Measurements from ENCODE around the gene FJX1. TPM values are rescaled to one million over a fixed set of nuclear protein-coding genes. Genes with fewer than 3 reads are reported as not detected.
A peak's percentile ranks its signal among the peaks of the same experiment; 100 is the strongest.

The FJX1 gene
- total RNA-seq, 1 donor from 2014 or later = 7.4 TPM

GRCh38 chr11:35587972-35588371, 30.3 kb upstream of the FJX1 start:
- H3K9me3 ChIP-seq = no peaks in the 10 kb centered on the region
- intact Hi-C loops (cut with DNase I) = loop anchor here (1.0 kb wide), 1 partner anchor 47 kb away; no protein-coding TSS in a partner anchor
- TF ChIP-seq CTCF (IDR thresholded peaks at IDR 0.05) (no peak), POLR2A (IDR thresholded peaks at IDR 0.05) (no peak)
- H3K36me3 ChIP-seq = no peaks in the 10 kb centered on the region
- DNase-seq (ENCODE audit: extremely low spot score in 2 of 2) = no peak
- no peak overlapping the region for H3K27ac ChIP-seq
- H3K4me3 ChIP-seq = no peak overlapping the region
- no peaks in the 10 kb centered on the region for H3K27me3 ChIP-seq
- no peaks in the 10 kb centered on the region for H3K4me1 ChIP-seq

- H3K27ac ChIP-seq = no peak overlapping the region
- intact Hi-C loops (cut with DNase I) = loop anchor here (1.0 kb wide), 1 partner anchor 47 kb away; no protein-coding TSS in a partner anchor
- no peak overlapping the region for H3K4me3 ChIP-seq
- no peaks in the 10 kb centered on the region for H3K27me3 ChIP-seq
- no peaks in the 10 kb centered on the region for H3K4me1 ChIP-seq
- DNase-seq (ENCODE audit: extremely low spot score in 2 of 2) = no peak
- no peaks in the 10 kb centered on the region for H3K36me3 ChIP-seq
- no peaks in the 10 kb centered on the region for H3K9me3 ChIP-seq
- TF ChIP-seq POLR2A (IDR thresholded peaks at IDR 0.05) (no peak), CTCF (IDR thresholded peaks at IDR 0.05) (no peak), POLR2AphosphoS5 (IDR thresholded peaks at IDR 0.05; ENCODE audit: insufficient read depth in 1 of 2, low read depth in 1 of 2) (no peak)
Measured at GRCh38 chr11:35588627-35589026, 29.6 kb upstream of the FJX1 start.

GRCh38 chr11:35589281-35589680, 29.0 kb upstream of the FJX1 start:
- no peaks in the 10 kb centered on the region for H3K9me3 ChIP-seq
- H3K4me3 ChIP-seq = no peak overlapping the region
- H3K4me1 ChIP-seq = no peaks in the 10 kb centered on the region
- intact Hi-C loops (cut with DNase I) = no loop called here
- H3K27ac ChIP-seq = no peak overlapping the region
- no peaks in the 10 kb centered on the region for H3K27me3 ChIP-seq
- no peak for DNase-seq (ENCODE audit: extremely low spot score in 2 of 2)
- no peaks in the 10 kb centered on the region for H3K36me3 ChIP-seq
- TF ChIP-seq POLR2AphosphoS5 (IDR thresholded peaks at IDR 0.05; ENCODE audit: insufficient read depth in 1 of 2, low read depth in 1 of 2) = no peak

GRCh38 chr11:35590412-35590811, 27.8 kb upstream of the FJX1 start:
- DNase-seq (ENCODE audit: extremely low spot score in 2 of 2) = peak in 1 of 2 donors; percentile 60
- Histone ChIP-seq H3K27me3 (no peaks in the 10 kb centered on the region), H3K9me3 (no peaks in the 10 kb centered on the region), H3K4me3 (no peak overlapping the region), H3K4me1 (no peaks in the 10 kb centered on the region), H3K36me3 (no peaks in the 10 kb centered on the region), H3K27ac (no peak overlapping the region)
- intact Hi-C loops (cut with DNase I) = loop anchor here (10.0 kb wide), 1 partner anchor 1856 kb away; the partner anchor contains the start of gene CD59
- TF ChIP-seq POLR2AphosphoS5 (IDR thresholded peaks at IDR 0.05; ENCODE audit: insufficient read depth in 1 of 2, low read depth in 1 of 2) (no peak), POLR2A (IDR thresholded peaks at IDR 0.05) (no peak), CTCF (IDR thresholded peaks at IDR 0.05) (no peak)

GRCh38 chr11:35593143-35593542, 25.1 kb upstream of the FJX1 start:
- no peaks in the 10 kb centered on the region for H3K36me3 ChIP-seq
- no peak overlapping the region for H3K27ac ChIP-seq
- TF ChIP-seq POLR2A (IDR thresholded peaks at IDR 0.05) (no peak), CTCF (IDR thresholded peaks at IDR 0.05) (no peak), POLR2AphosphoS5 (IDR thresholded peaks at IDR 0.05; ENCODE audit: insufficient read depth in 1 of 2, low read depth in 1 of 2) (no peak)
- intact Hi-C loops (cut with DNase I) = loop anchor here (10.0 kb wide), 1 partner anchor 1858 kb away; the partner anchor contains the start of gene CD59
- H3K27me3 ChIP-seq = no peaks in the 10 kb centered on the region
- peak in 1 of 2 donors; percentile 10 for DNase-seq (ENCODE audit: extremely low spot score in 2 of 2)
- H3K9me3 ChIP-seq = no peaks in the 10 kb centered on the region
- no peak overlapping the region for H3K4me3 ChIP-seq
- no peaks in the 10 kb centered on the region for H3K4me1 ChIP-seq

Data from vagina (tissue), 2 donors.